HEK293 (cell line): ENCODE data around the gene GNB2.

Experiments
- ELK4 ChIP-seq: IDR thresholded peaks from 2 replicates; pipeline ENCODE4 v1.6.1; 2011; ENCODE audit warnings: mild to moderate bottlenecking, low read depth, low read length, borderline replicate concordance
- GFI1B ChIP-seq: fragments of 450-650 bp; formaldehyde crosslinking; IDR thresholded peaks from 2 replicates; pipeline ENCODE4 v1.5.1; 2016; ENCODE audit warnings: missing biosample characterization, missing genetic modification characterization
- INSM2 ChIP-seq: fragments of 450-650 bp; formaldehyde crosslinking; IDR thresholded peaks from 2 replicates; pipeline ENCODE4 v1.5.1; 2016; ENCODE audit warnings: missing biosample characterization, missing genetic modification characterization
- KLF17 ChIP-seq: fragments of 450-650 bp; formaldehyde crosslinking; IDR thresholded peaks from 2 replicates; pipeline ENCODE4 v1.5.1; 2016; ENCODE audit warnings: missing biosample characterization, missing genetic modification characterization
- KLF9 ChIP-seq: fragments of 450-650 bp; formaldehyde crosslinking; IDR thresholded peaks from 2 replicates; pipeline ENCODE4 v1.5.1; 2016; ENCODE audit warnings: missing biosample characterization, missing genetic modification characterization, low read depth
- MYNN ChIP-seq: fragments of 450-650 bp; formaldehyde crosslinking; IDR thresholded peaks from 2 replicates; pipeline ENCODE4 v1.5.1; 2016; ENCODE audit warnings: missing biosample characterization, missing genetic modification characterization, borderline replicate concordance
- PATZ1 ChIP-seq: fragments of 450-650 bp; formaldehyde crosslinking; IDR thresholded peaks from 2 replicates; pipeline ENCODE4 v1.5.1; 2016; ENCODE audit warnings: missing biosample characterization, missing genetic modification characterization
- PRDM4 ChIP-seq: fragments of 450-650 bp; formaldehyde crosslinking; IDR thresholded peaks from 2 replicates; pipeline ENCODE4 v1.5.1; 2017; ENCODE audit warnings: missing biosample characterization, missing genetic modification characterization
- ZBTB17 ChIP-seq: fragments of 450-650 bp; formaldehyde crosslinking; IDR thresholded peaks from 2 replicates; pipeline ENCODE4 v1.5.1; 2016; ENCODE audit warnings: missing biosample characterization, missing genetic modification characterization
- ZFHX2 ChIP-seq: fragments of 450-650 bp; formaldehyde crosslinking; conservative IDR thresholded peaks from 2 replicates; pipeline ENCODE4 v1.5.1; 2016; ENCODE audit warnings: missing biosample characterization, missing genetic modification characterization
- ZFP3 ChIP-seq: fragments of 450-650 bp; formaldehyde crosslinking; IDR thresholded peaks from 2 replicates; pipeline ENCODE4 v1.5.1; 2016; ENCODE audit warnings: low read depth, missing biosample characterization, missing genetic modification characterization
- ZNF112 ChIP-seq: fragments of 450-650 bp; formaldehyde crosslinking; IDR thresholded peaks from 2 replicates; pipeline ENCODE4 v1.5.0; 2017; ENCODE audit warnings: missing biosample characterization, missing genetic modification characterization
- ZNF138 ChIP-seq: fragments of 450-650 bp; formaldehyde crosslinking; IDR thresholded peaks from 2 replicates; pipeline ENCODE4 v1.5.1; 2016; ENCODE audit warnings: missing biosample characterization, missing genetic modification characterization, borderline replicate concordance
- ZNF19 ChIP-seq: fragments of 450-650 bp; formaldehyde crosslinking; IDR thresholded peaks from 2 replicates; pipeline ENCODE4; 2016; ENCODE audit warnings: missing biosample characterization, missing genetic modification characterization, low read depth
- ZNF202 ChIP-seq: fragments of 450-650 bp; formaldehyde crosslinking; IDR thresholded peaks from 2 replicates; pipeline ENCODE4 v1.5.1; 2016; ENCODE audit warnings: missing biosample characterization, missing genetic modification characterization, borderline replicate concordance
- ZNF223 ChIP-seq: fragments of 450-650 bp; formaldehyde crosslinking; IDR thresholded peaks from 2 replicates; pipeline ENCODE4 v1.5.1; 2016; ENCODE audit warnings: missing biosample characterization, missing genetic modification characterization
- ZNF24 ChIP-seq: fragments of 450-650 bp; formaldehyde crosslinking; IDR thresholded peaks from 2 replicates; pipeline ENCODE4 v1.5.1; 2016; ENCODE audit warnings: missing biosample characterization, missing genetic modification characterization
- ZNF292 ChIP-seq: fragments of 450-650 bp; formaldehyde crosslinking; IDR thresholded peaks from 2 replicates; pipeline ENCODE4 v1.5.1; 2016; ENCODE audit warnings: low read depth, missing biosample characterization, missing genetic modification characterization, borderline replicate concordance
- ZNF350 ChIP-seq: fragments of 450-650 bp; formaldehyde crosslinking; IDR thresholded peaks from 2 replicates; pipeline ENCODE4 v1.5.0; 2017; ENCODE audit warnings: missing biosample characterization, mild to moderate bottlenecking, missing genetic modification characterization
- ZNF398 ChIP-seq: fragments of 450-650 bp; formaldehyde crosslinking; IDR thresholded peaks from 2 replicates; pipeline ENCODE4 v1.5.1; 2017; ENCODE audit warnings: missing biosample characterization, missing genetic modification characterization
- ZNF423 ChIP-seq: fragments of 450-650 bp; formaldehyde crosslinking; IDR thresholded peaks from 2 replicates; pipeline ENCODE4 v1.5.1; 2016; ENCODE audit warnings: missing biosample characterization, missing genetic modification characterization
- ZNF510 ChIP-seq: fragments of 450-650 bp; formaldehyde crosslinking; IDR thresholded peaks from 2 replicates; pipeline ENCODE4 v1.5.1; 2018; ENCODE audit warnings: mild to moderate bottlenecking, missing genetic modification characterization, missing biosample characterization; ENCODE audit not compliant: insufficient replicate concordance
- ZNF600 ChIP-seq: fragments of 450-650 bp; formaldehyde crosslinking; IDR thresholded peaks from 2 replicates; pipeline ENCODE4 v1.5.1; 2016; ENCODE audit warnings: missing biosample characterization, missing genetic modification characterization
- ZNF639 ChIP-seq: fragments of 450-650 bp; formaldehyde crosslinking; IDR thresholded peaks from 2 replicates; pipeline ENCODE4 v1.5.1; 2016; ENCODE audit warnings: missing biosample characterization, missing genetic modification characterization
- ZNF707 ChIP-seq: fragments of 450-650 bp; formaldehyde crosslinking; IDR thresholded peaks from 2 replicates; pipeline ENCODE4 v1.5.1; 2016; ENCODE audit warnings: missing biosample characterization, missing genetic modification characterization
- ZNF776 ChIP-seq: fragments of 450-650 bp; formaldehyde crosslinking; IDR thresholded peaks from 2 replicates; pipeline ENCODE4 v1.5.0; 2017; ENCODE audit warnings: missing biosample characterization, missing genetic modification characterization, borderline replicate concordance
- ZNF843 ChIP-seq: fragments of 450-650 bp; formaldehyde crosslinking; IDR thresholded peaks from 2 replicates; pipeline ENCODE4 v1.5.1; 2016; ENCODE audit warnings: missing biosample characterization, missing genetic modification characterization
- ZSCAN30 ChIP-seq: fragments of 450-650 bp; IDR thresholded peaks from 2 replicates; pipeline ENCODE4 v1.5.1; 2018; ENCODE audit warnings: missing biosample characterization, mild to moderate bottlenecking, missing genetic modification characterization, moderate library complexity

The GNB2 gene

GRCh38 chr7:100675581-100676350, 2.2 kb downstream of the GNB2 start (continued):
- peak; percentile 73 for TF ChIP-seq ZNF398 (tag by site-specific recombination)
- no peak for TF ChIP-seq ZNF707 (tag by site-specific recombination)
- TF ChIP-seq ZNF138 (tag by site-specific recombination): no peak
- no peak for TF ChIP-seq ZNF510
- TF ChIP-seq KLF9 (tag by site-specific recombination): peak; percentile 87
- TF ChIP-seq ZNF19 (tag by site-specific recombination): no peak
- no peak for TF ChIP-seq ZNF423 (tag by site-specific recombination)
- no peak for TF ChIP-seq ZFHX2 (tag by site-specific recombination)
- TF ChIP-seq KLF17 (tag by site-specific recombination): peak; percentile 39; the same call in 1 of the 2 replicates
- TF ChIP-seq ZSCAN30 (tag by site-specific recombination): no peak
- no peak for TF ChIP-seq INSM2 (tag by site-specific recombination)
- no peak for TF ChIP-seq ZNF202
- TF ChIP-seq PRDM4 (tag by site-specific recombination): no peak
- TF ChIP-seq ZFP3 (tag by site-specific recombination): no peak
- TF ChIP-seq ZNF639: peak; percentile 32; the same call in 1 of the 2 replicates
- no peak for TF ChIP-seq ZBTB17 (tag by site-specific recombination)
- no peak for TF ChIP-seq ZNF112
- TF ChIP-seq ELK4: no peak
- no peak for TF ChIP-seq GFI1B (tag by site-specific recombination)
- no peak for TF ChIP-seq MYNN
- no peak for TF ChIP-seq ZNF843 (tag by site-specific recombination)
- no peak for TF ChIP-seq ZNF292 (tag by site-specific recombination)
- TF ChIP-seq ZNF24 (tag by site-specific recombination): no peak
- TF ChIP-seq PATZ1 (tag by site-specific recombination): peak; percentile 95
- no peak for TF ChIP-seq ZNF350 (tag by site-specific recombination)
- no peak for TF ChIP-seq ZNF776 (tag by site-specific recombination)
- TF ChIP-seq ZNF600 (tag by site-specific recombination): no peak
- TF ChIP-seq ZNF223: no peak
